Common myeloid progenitor, CD34-positive (primary cell): ENCODE measurements around the gene RABGGTA.
A peak's percentile ranks its signal among the peaks of the same experiment; 100 is the strongest.
"Not testable (repeated sequence)": the region's sequence is repeated elsewhere in the genome, so short reads cannot be mapped to it uniquely, and the experiment has no call there.

Experiments
- CTCF ChIA-PET: fragments of 350-600 bp; sonication (Branson Sonifier 250); formaldehyde crosslinking; loops from one replicate; lab custom pipeline; 2021; ENCODE audit warnings: antibody characterized with exemption; lab: Charles Lee
- POLR2A ChIA-PET: fragments of 350-600 bp; sonication (Branson Sonifier 250); formaldehyde crosslinking; loops from one replicate; lab custom pipeline; 2021; ENCODE audit warnings: antibody characterized with exemption; lab: Charles Lee
- DNase-seq, 3 donors: peaks; one replicate each; pipeline versions ENCODE4 v3.0.0 to v3.0.0-alpha.2; 2013
- H3K27ac ChIP-seq, 2 experiments: 1 replicate in 1 of 2; 2 replicates in 1 of 2; pipeline ENCODE4 v1.7.0; 2013; ENCODE audit warnings: inconsistent platforms in 2 of 2, low read length in 2 of 2, mild to moderate bottlenecking in 2 of 2, low read depth in 1 of 2, moderate library complexity in 1 of 2; ENCODE audit not compliant: severe bottlenecking in 2 of 2, insufficient read depth in 1 of 2, poor library complexity in 1 of 2
- H3K27me3 ChIP-seq, 5 experiments: replicated peaks in 2 of 5; 1 replicate in 3 of 5; 2 replicates in 2 of 5; pipeline versions ENCODE4 v1.6.1 to v1.7.0; 2013; ENCODE audit warnings: low read length in 4 of 5, mild to moderate bottlenecking in 2 of 5, moderate library complexity in 2 of 5, inconsistent platforms in 1 of 5; ENCODE audit not compliant: insufficient read depth in 5 of 5, control insufficient read depth in 4 of 5
- H3K36me3 ChIP-seq, 4 experiments: 1 replicate in 2 of 4; 2 replicates in 2 of 4; pipeline versions ENCODE4 v1.6.1 to v1.7.0; 2013; ENCODE audit warnings: low read length in 3 of 4, control low read depth in 1 of 4, mild to moderate bottlenecking in 1 of 4; ENCODE audit not compliant: control insufficient read depth in 4 of 4, insufficient read depth in 4 of 4
- H3K4me1 ChIP-seq, 4 experiments: 1 replicate in 3 of 4; 2 replicates in 1 of 4; pipeline versions ENCODE4 v1.6.1 to v1.7.1; 2013; ENCODE audit warnings: low read length in 3 of 4, mild to moderate bottlenecking in 3 of 4, control low read depth in 1 of 4, inconsistent platforms in 1 of 4, moderate library complexity in 1 of 4; ENCODE audit not compliant: control insufficient read depth in 4 of 4, insufficient read depth in 4 of 4; ENCODE audit errors: control extremely low read depth in 1 of 4
- H3K4me3 ChIP-seq, 7 experiments: 1 replicate in 4 of 7; 2 replicates in 3 of 7; pipeline versions ENCODE4 v1.5.1 to v1.7.0; 2013; ENCODE audit warnings: mild to moderate bottlenecking in 7 of 7, low read length in 6 of 7, moderate library complexity in 6 of 7, inconsistent platforms in 2 of 7, low read depth in 2 of 7, control low read depth in 1 of 7; ENCODE audit not compliant: insufficient read depth in 4 of 7, control insufficient read depth in 1 of 7; ENCODE audit errors: extremely low read depth in 1 of 7
- H3K9me3 ChIP-seq, 5 experiments: 1 replicate in 4 of 5; 2 replicates in 1 of 5; pipeline versions ENCODE4 v1.6.1 to v1.7.1; 2013; ENCODE audit warnings: low read length in 4 of 5, mild to moderate bottlenecking in 2 of 5, inconsistent platforms in 1 of 5, low read depth in 1 of 5, moderate library complexity in 1 of 5; ENCODE audit not compliant: control insufficient read depth in 4 of 5, insufficient read depth in 2 of 5; ENCODE audit errors: control extremely low read depth in 1 of 5
- WGBS: methylation state at CpG from one replicate; pipeline ENCODE4 v1.1.5; 2013; ENCODE audit not compliant: insufficient coverage; 5-methylcytosine and 5-hydroxymethylcytosine counted together

The RABGGTA gene

GRCh38 chr14:24232121-24232644, 39.2 kb downstream of the RABGGTA start, which contains the start of gene NEDD8:
Gene NEDD8 (minus strand): TSS chr14:24232367. CDS start chr14:24232267, 100 bp downstream.
- Histone ChIP-seq H3K4me3 (peak within 1 kb of the TSS; percentile 55 to 96 (median 90)), H3K27me3 (no peaks in the 10 kb centered on the region), H3K27ac (peak within 1 kb of the TSS; percentile 61 to 87), H3K9me3 (no peaks in the 10 kb centered on the region), H3K36me3 (peaks cover 9 to 25% (median 19%) of the 10 kb centered on the region in 4 experiments), H3K4me1 (peaks cover 11 to 37% (median 29%) of the 10 kb centered on the region in 4 experiments)
- peak; percentile 90 to 96 (median 95) for DNase-seq
- ChIA-PET CTCF (interaction anchor here (1.3 to 6.2 kb wide), 5 partner anchors 10 to 75 kb away, joined by 4 to 29 read pairs (median 7); partner anchors contain the start of genes CIDEB, MDP1 and TINF2), POLR2A (interaction anchor here (1.3 kb wide), 1 partner anchor 10 kb away, joined by 11 read pairs; the partner anchor contains the start of gene TINF2)
- WGBS: 0% methylated on average over 27 of the region's 30 CpGs

GRCh38 chr14:24231263-24232120, 39.9 kb downstream of the RABGGTA start:
- CTCF ChIA-PET: interaction anchor here (0.7 to 1.0 kb wide), 4 partner anchors 11 to 109 kb away, joined by 3 to 4 read pairs (median 3); partner anchors contain the start of gene TINF2
- Histone ChIP-seq H3K36me3 (peaks cover 8 to 18% (median 14%) of the 10 kb centered on the region in 4 experiments), H3K4me3 (peak overlapping the region; percentile 55 to 96 (median 90)), H3K27me3 (no peaks in the 10 kb centered on the region), H3K9me3 (no peaks in the 10 kb centered on the region), H3K4me1 (peaks cover 11 to 37% (median 29%) of the 10 kb centered on the region in 4 experiments), H3K27ac (peak overlapping the region; percentile 61 to 87)
- POLR2A ChIA-PET: interaction anchor here (0.7 to 1.1 kb wide), 2 partner anchors 12 to 18 kb away, joined by 3 to 5 read pairs; partner anchors contain the start of gene CHMP4A
- peak in 1 of 3 donors; percentile 33 for DNase-seq
- 6% methylated on average over 19 of the region's 23 CpGs for WGBS

GRCh38 chr14:24228902-24229301, 42.5 kb downstream of the RABGGTA start:
- H3K4me3 ChIP-seq: no peak overlapping the region
- H3K27me3 ChIP-seq: no peaks in the 10 kb centered on the region
- ChIA-PET CTCF (interaction anchor here (0.9 to 2.1 kb wide), 6 partner anchors 9 to 68 kb away, joined by 3 to 12 read pairs (median 4); partner anchors contain the start of genes MDP1 and TINF2), POLR2A (no interaction called here)
- H3K4me1 ChIP-seq: peaks cover 9 to 27% (median 24%) of the 10 kb centered on the region in 4 experiments
- no peaks in the 10 kb centered on the region for H3K9me3 ChIP-seq
- H3K27ac ChIP-seq: no peak overlapping the region
- DNase-seq: no peak
- 29% methylated on average over 1 of the region's 1 CpG for WGBS
- H3K36me3 ChIP-seq: peaks cover 0 to 9% (median 2%) of the 10 kb centered on the region in 4 experiments

- DNase-seq: no peak
- CTCF ChIA-PET: interaction anchor here (2.1 kb wide), 2 partner anchors 11 to 15 kb away, joined by 7 to 12 read pairs; partner anchors contain the start of genes MDP1 and TINF2
- POLR2A ChIA-PET: no interaction called here
- no CpG with 5 or more reads among the region's 1 CpG for WGBS
- peaks cover 0 to 9% (median 8%) of the 10 kb centered on the region in 4 experiments for H3K4me1 ChIP-seq
- no peak overlapping the region for H3K27ac ChIP-seq
- no peaks in the 10 kb centered on the region for H3K9me3 ChIP-seq
- no peaks in the 10 kb centered on the region for H3K27me3 ChIP-seq
- H3K4me3 ChIP-seq: no peak overlapping the region
- H3K36me3 ChIP-seq: peaks cover 0 to 9% (median 2%) of the 10 kb centered on the region in 4 experiments
Measured at GRCh38 chr14:24226473-24226872, 44.9 kb downstream of the RABGGTA start.

- CTCF ChIA-PET: interaction anchor here (1.5 kb wide), 2 partner anchors 11 to 18 kb away, joined by 4 read pairs; partner anchors contain the start of genes CHMP4A and TINF2
- no peaks in the 10 kb centered on the region for H3K27me3 ChIP-seq
- 84% methylated on average over 7 of the region's 7 CpGs for WGBS
- H3K36me3 ChIP-seq: peaks cover 0 to 9% (median 2%) of the 10 kb centered on the region in 4 experiments
- no peaks in the 10 kb centered on the region for H3K4me1 ChIP-seq
- H3K9me3 ChIP-seq: no peaks in the 10 kb centered on the region
- DNase-seq: no peak
- H3K4me3 ChIP-seq: no peak overlapping the region
- POLR2A ChIA-PET: interaction anchor here (0.8 kb wide), 1 partner anchor 18 kb away, joined by 3 read pairs; the partner anchor contains the start of gene TINF2
- H3K27ac ChIP-seq: no peak overlapping the region
Measured at GRCh38 chr14:24224618-24225071, 46.8 kb downstream of the RABGGTA start.

GRCh38 chr14:24222987-24223386, 48.4 kb downstream of the RABGGTA start:
- 100% methylated on average over 1 of the region's 4 CpGs for WGBS
- DNase-seq, H3K27me3 ChIP-seq, H3K9me3 ChIP-seq, POLR2A ChIA-PET, H3K27ac ChIP-seq, H3K4me3 ChIP-seq, H3K4me1 ChIP-seq, H3K36me3 ChIP-seq: not testable (repeated sequence)
- CTCF ChIA-PET: interaction anchor here (1.0 to 1.5 kb wide), 2 partner anchors 19 to 27 kb away, joined by 3 to 4 read pairs; partner anchors contain the start of genes TINF2 and TM9SF1
